Stimulated activated CD4-positive, alpha-beta T cell treated with anti-CD3 and anti-CD28 coated beads, Interleukin-1b, Interleukin-23, amount 100 ng/mL, for 4 hours (primary cell): ENCODE measurements around the gene PIK3CA.
"Not testable (repeated sequence)": the region's sequence is repeated elsewhere in the genome, so short reads cannot be mapped to it uniquely, and the experiment has no call there.

Source experiments
- DNase-seq, 2 donors: peaks; one replicate each; pipeline ENCODE4 v3.0.0-alpha.2; 2020; ENCODE audit warnings: low read depth in 2 of 2

Gene PIK3CA

GRCh38 chr3:179147873-179148615, at the start of gene PIK3CA:
TSS of gene PIK3CA (plus strand) at chr3:179148357. CDS start at chr3:179198826, 50,469 bp downstream.
- DNase-seq: peak; percentile 73 to 87

DNA sequence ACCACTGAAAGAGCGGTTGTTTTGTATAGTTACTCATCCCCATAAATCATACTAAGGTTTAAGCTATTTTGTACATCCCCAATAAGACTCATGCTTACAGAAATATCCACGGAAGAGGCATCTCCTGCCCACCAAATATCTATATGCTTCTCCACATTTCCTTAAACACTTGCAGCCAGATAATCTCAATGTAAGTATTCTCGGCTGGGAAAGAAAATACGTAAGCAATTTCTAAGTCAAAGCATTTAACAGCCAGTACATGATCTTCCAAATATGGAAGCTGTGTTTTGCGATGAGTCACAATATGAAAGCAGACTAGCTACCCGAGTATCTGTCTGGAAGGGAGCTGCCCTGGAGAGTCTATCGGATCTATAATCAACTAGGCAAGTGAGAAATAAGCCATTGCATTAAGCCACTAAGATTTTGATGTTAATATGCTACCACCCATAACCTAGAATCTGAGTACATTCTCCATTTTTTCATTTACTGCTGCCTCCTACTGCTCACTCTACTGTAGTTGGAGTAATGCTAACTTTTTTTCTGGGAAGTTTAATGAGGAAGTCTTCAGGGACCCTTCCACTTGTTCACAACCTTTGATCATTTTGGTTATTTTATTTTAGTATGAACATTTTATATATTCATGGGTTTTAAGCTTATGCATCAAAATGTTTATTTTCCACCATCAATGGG, 49.6 kb upstream of the PIK3CA start:
- DNase-seq: no peak

DNA sequence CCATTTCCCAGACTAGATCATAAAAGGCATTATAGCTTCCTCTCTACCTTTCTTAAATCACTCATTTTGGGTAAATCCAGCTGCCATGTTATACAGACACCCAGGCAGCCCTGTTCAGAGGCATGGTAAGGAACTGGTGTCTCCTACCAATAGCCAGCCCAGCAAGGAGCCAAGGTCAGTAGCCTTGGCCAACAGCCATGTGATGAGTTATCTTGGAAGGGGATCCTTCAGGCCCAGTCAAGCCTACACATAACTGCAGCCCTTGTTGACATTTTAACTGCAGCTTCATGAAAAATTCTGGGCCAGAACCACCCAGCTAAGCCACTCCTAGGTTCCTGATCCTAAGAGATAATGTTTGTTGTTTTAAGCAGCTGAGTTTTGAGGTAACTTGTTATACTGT, 47.5 kb upstream of the PIK3CA start:
- DNase-seq: no peak

GRCh38 chr3:179105881-179106280, 42.3 kb upstream of the PIK3CA start:
- DNase-seq: no peak

GRCh38 chr3:179107617-179108016, 40.5 kb upstream of the PIK3CA start:
- no peak for DNase-seq

- no peak for DNase-seq
Observed at GRCh38 chr3:179108086-179108485, 40.1 kb upstream of the PIK3CA start.

- no peak for DNase-seq
Observed at GRCh38 chr3:179113903-179114302, 34.3 kb upstream of the PIK3CA start.

GRCh38 chr3:179115444-179115843, 32.7 kb upstream of the PIK3CA start:
- not testable (repeated sequence) for DNase-seq

- no peak for DNase-seq
Observed at GRCh38 chr3:179116816-179117215, 31.3 kb upstream of the PIK3CA start.

DNA sequence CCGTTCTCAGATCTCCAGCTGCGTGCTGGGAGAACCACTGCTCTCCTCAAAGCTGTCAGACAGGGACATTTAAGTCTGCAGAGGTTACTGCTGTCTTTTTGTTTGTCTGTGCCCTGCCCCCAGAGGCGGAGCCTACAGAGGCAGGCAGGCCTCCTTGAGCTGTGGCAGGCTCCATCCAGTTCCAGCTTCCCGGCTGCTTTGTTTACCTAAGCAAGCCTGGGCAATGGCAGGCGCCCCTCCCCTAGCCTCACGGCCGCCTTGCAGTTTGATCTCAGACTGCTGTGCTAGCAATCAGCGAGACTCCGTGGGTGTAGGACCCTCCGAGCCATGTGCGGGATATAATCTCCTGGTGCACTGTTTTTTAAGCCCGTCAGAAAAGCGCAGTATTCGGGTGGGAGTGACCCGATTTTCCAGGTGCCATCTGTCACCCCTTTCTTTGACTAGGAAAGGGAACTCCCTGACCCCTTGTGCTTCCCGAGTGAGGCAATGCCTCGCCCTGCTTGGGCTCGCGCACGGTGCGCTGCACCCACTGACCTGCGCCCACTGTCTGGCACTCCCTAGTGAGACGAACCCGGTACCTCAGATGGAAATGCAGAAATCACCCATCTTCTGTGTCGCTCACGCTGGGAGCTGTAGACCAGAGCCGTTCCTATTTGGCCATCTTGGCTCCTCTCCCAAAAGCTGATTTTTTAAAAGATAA, 15.8 kb upstream of the PIK3CA start:
- DNase-seq: not testable (repeated sequence)

DNA sequence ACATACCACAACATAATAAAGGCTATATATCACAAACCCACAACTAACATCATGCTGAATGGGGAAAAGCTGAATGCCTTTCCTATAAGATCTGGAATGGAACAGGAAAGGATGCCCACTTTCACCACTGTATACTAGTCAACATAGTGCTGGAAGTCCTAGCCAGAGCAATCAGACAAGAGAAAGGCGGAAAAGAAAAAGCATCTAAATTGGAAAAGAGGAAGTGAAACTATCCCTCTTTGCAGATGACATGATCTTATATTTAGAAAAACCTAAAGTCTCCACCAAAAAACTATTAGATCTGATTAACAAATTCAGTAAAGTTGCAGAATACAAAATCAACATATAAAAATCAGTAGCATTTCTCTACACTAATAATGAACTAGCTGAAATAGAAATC, 14.6 kb upstream of the PIK3CA start:
- DNase-seq: no peak

- DNase-seq: no peak
Observed at GRCh38 chr3:179136195-179136594, 12.0 kb upstream of the PIK3CA start.

GRCh38 chr3:179141890-179142289, 6.3 kb upstream of the PIK3CA start:
- no peak for DNase-seq

DNA sequence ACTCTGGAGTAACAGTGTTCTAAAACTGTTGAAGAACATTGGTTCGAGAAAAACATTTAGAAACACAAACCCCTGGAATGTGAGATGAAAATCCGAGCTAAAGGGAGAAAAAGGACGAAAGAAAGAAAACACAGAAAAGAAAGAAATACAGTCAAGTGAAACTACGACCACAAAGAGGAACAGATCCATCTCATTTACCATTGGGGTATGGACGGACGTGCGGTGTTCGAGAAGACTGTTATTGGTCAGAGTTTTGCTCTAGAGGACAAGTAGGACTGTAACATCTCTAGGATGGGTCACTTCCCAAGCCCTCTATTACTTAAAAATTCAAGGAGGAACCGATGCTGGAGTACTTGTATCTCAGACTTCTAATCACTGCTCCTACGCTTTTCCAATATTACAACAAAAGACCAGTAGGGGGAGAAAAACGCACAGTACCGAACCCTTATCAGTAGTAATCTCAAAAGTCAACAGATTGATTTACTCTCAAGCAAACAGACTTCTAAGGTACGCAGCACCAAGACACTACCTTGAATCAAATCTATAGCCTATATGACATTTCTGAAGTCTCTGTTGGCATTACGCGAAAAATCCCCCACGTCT, 1.1 kb upstream of the PIK3CA start:
- peak in 1 of 2 donors; percentile 24 for DNase-seq

DNA sequence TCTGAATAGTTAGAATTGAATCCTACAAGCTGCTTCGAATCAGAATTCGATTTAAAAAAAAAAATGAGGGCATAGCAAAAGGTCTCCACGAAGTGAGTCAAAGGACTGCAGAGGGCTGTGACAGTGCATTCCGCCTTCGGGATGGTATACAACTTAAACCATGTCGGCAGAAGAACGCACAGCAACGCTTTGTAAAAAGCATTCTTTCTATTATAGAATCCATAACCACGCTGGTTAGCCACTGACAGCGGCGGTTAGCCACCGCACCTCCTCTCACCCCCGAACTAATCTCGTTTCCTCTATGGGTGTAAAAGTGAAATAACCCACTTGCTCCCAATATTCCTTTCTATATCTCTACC, 664 bp upstream of the PIK3CA start:
- peak; percentile 18 to 32 for DNase-seq

GRCh38 chr3:179148616-179149405, 654 bp downstream of the PIK3CA start:
- DNase-seq: peak; percentile 45 to 58

DNA sequence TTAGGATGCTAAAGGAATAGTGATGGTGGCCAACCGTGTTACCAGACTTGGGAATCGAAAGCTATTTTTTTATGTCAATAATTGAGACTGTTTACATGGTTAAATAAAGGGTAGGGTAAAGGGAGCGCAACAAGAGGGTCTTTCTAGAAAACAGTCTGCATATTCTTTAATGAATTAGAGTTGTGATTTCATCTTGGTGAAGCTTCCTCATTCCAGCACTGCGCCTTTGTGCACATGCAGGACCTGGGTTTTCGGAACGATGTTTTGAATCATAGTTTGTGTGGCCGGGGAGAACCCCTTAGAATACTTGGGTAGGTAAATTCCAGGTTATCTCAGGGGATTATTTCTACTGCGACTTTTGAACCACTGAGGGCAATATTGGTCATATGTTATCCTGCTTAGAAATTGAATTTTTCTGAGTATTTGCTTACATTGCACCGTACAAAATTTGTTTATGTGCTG, 1.3 kb downstream of the PIK3CA start:
- peak; percentile 9 to 18 for DNase-seq

DNA sequence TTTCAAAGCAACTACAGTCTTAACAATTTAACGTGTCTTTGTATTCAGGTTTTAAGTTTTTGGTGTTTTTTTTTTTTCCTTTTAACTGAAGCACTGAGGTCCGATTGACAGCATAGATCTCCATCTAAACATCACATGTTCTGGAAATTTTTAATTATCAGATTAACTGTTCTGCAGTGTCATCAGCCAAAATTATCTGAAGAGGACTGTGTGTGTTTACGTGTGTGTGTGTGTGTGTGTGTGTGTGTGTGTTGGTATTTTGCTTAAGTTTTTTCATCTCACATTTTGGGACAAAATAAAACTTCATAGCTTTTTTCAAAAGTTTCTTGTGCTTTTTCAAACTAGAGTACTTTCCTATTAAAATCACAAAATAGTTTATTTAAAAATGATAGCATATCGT, 1.8 kb downstream of the PIK3CA start:
- no peak for DNase-seq

GRCh38 chr3:179150610-179151009, 2.5 kb downstream of the PIK3CA start:
- DNase-seq: no peak

DNA sequence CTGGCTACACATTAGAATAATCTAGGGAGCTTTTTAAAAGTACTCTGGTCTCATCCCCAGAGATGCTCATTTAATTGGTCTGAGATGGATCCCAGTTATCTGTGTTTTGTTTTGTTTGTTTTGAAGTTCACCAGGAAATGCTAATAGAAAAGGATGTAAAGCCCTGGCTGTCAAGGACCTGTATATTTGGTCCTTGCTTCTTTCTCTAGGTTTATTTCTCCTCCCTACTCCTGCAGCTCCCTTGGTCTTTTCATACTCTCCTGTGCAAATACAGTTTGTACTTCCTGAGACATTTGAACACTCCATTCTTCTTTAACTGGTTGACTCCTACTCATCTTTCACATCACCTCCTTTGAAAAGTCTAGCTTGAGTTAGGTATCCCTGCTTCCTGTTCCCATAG, 3.3 kb downstream of the PIK3CA start:
- no peak for DNase-seq

GRCh38 chr3:179156170-179156569, 8.0 kb downstream of the PIK3CA start:
- DNase-seq: no peak
